ENCODE data around the gene AIFM3. TPM values are rescaled to one million over a fixed set of nuclear protein-coding genes. Genes with fewer than 3 reads are reported as not detected.
"Not testable (repeated sequence)": the region's sequence is repeated elsewhere in the genome, so short reads cannot be mapped to it uniquely, and the experiment has no call there.

Gene AIFM3
- total and polyA plus RNA-seq, 2 donors (not counting 1 experiment from before 2014, with no cell fraction given) = 3.0 to 6.0 TPM

DNA sequence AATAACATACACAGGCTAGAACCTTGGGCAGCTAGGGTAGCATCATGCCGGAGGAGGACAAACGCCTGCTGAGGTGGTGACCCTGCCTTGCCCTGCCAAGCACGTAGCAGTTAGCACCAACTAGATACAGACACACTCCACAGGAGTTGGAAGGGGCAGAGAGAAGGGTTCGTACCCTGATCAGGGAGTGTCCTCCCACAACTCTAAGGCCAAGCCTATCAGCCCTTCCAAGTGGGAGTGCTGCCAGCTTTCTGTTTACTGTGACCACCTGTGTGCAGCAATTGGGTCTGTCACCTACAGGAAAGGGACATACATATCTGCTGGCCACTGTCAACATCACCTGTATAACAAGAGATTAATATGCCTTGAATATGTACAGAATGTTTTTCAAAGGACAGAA is 36.7 kb downstream of the AIFM3 start:
- Mint-ChIP-seq H3K9me3 (ENCODE audit: insufficient read depth) (no peaks in the 10 kb centered on the region), H3K27me3 (no peaks in the 10 kb centered on the region), H3K4me3 (peak overlapping the region; percentile 95), H3K4me1 (peaks cover 30% of the 10 kb centered on the region), H3K27ac (peak overlapping the region; percentile 41)
- Histone ChIP-seq H3K4me3 (ENCODE audit: control extremely low read depth in 1 of 5, extremely low read depth in 1 of 5, insufficient read depth in 1 of 5, low read depth in 2 of 5, low read length in 4 of 5) (no peak overlapping the region), H3K9me3 (ENCODE audit: control extremely low read depth in 1 of 3, control insufficient read depth in 2 of 3, insufficient read depth in 1 of 3, low read length in 2 of 3) (peaks cover 0 to 5% (median 0%) of the 10 kb centered on the region in 3 donors), H3K27ac (ENCODE audit: low read length in 2 of 2) (peak overlapping the region in 1 of 2 donors; percentile 96), H3K36me3 (replicated peaks in 1 of 2; ENCODE audit: control extremely low read depth in 1 of 2, control insufficient read depth in 1 of 2, extremely low read depth in 1 of 2, insufficient read depth in 2 of 2, low read length in 1 of 2) (peaks cover 0 to 18% of the 10 kb centered on the region in 2 experiments), H3K4me2 (replicated peaks; ENCODE audit: low read depth, low read length, poor library complexity, severe bottlenecking) (no peak overlapping the region), H4K20me1 (ENCODE audit: control insufficient read depth, insufficient read depth, low read length, poor library complexity, severe bottlenecking) (peaks cover 17% of the 10 kb centered on the region), H3K79me2 (ENCODE audit: control insufficient read depth, insufficient read depth, low read length) (peaks cover 21% of the 10 kb centered on the region), H3K4me1 (ENCODE audit: control insufficient read depth in 2 of 2, insufficient read depth in 2 of 2, low read length in 2 of 2) (peaks cover 24 to 36% of the 10 kb centered on the region in 2 donors), H3K9ac (ENCODE audit: low read length) (no peak overlapping the region), H3K27me3 (replicated peaks in 1 of 4; ENCODE audit: control extremely low read depth in 1 of 4, control insufficient read depth in 3 of 4, insufficient read depth in 4 of 4, low read length in 3 of 4) (no peaks in the 10 kb centered on the region), H2AFZ (ENCODE audit: insufficient read depth, low read depth, low read length, poor library complexity, severe bottlenecking) (no peak overlapping the region)
- ATAC-seq (ENCODE audit: low read depth) (no peak), DNase-seq (no peak)
- POLR2A ChIA-PET = no interaction called here
- CTCF ChIA-PET = interaction anchor here (1.0 to 3.0 kb wide), 2 partner anchors 22 to 62 kb away, joined by 3 to 14 read pairs; partner anchors contain the start of gene LZTR1
- TF ChIP-seq, protein P1, sequence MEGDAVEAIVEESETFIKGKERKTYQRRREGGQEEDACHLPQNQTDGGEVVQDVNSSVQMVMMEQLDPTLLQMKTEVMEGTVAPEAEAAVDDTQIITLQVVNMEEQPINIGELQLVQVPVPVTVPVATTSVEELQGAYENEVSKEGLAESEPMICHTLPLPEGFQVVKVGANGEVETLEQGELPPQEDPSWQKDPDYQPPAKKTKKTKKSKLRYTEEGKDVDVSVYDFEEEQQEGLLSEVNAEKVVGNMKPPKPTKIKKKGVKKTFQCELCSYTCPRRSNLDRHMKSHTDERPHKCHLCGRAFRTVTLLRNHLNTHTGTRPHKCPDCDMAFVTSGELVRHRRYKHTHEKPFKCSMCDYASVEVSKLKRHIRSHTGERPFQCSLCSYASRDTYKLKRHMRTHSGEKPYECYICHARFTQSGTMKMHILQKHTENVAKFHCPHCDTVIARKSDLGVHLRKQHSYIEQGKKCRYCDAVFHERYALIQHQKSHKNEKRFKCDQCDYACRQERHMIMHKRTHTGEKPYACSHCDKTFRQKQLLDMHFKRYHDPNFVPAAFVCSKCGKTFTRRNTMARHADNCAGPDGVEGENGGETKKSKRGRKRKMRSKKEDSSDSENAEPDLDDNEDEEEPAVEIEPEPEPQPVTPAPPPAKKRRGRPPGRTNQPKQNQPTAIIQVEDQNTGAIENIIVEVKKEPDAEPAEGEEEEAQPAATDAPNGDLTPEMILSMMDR (IDR thresholded peaks at IDR 0.05) = no peak
- no peak for TF ChIP-seq EZH2 (IDR thresholded peaks at IDR 0.05; ENCODE audit: borderline replicate concordance, insufficient read depth, low read depth, low read length, poor library complexity, severe bottlenecking)
- 100% methylated on average over 3 of the region's 4 CpGs for WGBS (ENCODE audit: insufficient coverage)
- intact Hi-C loops (cut with micrococcal nuclease) = loop anchor here (5.0 kb wide), 3 partner anchors 639 to 886 kb away; partner anchors contain the start of genes RANBP1, SDF2L1 and TRMT2A

DNA sequence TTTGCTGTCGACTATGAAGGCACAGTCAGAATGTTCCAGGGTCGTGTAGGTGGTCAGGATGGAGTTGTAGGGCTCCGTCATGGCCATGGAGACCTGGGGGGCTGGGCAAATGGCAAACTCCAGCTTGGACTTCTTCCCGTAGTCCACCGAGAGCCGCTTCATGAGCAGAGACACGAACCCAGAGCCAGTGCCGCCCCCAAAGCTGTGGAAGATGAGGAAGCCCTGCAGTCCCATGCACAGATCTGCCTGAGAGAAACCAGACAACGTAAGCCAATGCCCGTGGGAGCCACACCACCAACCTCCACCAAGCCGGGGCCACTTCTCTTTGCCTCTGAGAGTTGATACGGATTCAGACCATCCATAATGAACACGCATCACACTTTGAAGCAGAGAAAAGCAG is 42.2 kb downstream of the AIFM3 start:
- H3K4me3 Mint-ChIP-seq = not testable (repeated sequence)
- CTCF ChIA-PET = interaction anchor here (0.6 kb wide), 1 partner anchor 1705 kb away, joined by 3 read pairs; no protein-coding TSS in a partner anchor

More for the DNA sequence above, 42.2 kb downstream of the AIFM3 start:
- H3K9me3 Mint-ChIP-seq (ENCODE audit: insufficient read depth); ATAC-seq (ENCODE audit: low read depth); H3K4me1 ChIP-seq (ENCODE audit: control insufficient read depth in 2 of 2, insufficient read depth in 2 of 2, low read length in 2 of 2); DNase-seq; H3K36me3 ChIP-seq (replicated peaks in 1 of 2; ENCODE audit: control extremely low read depth in 1 of 2, control insufficient read depth in 1 of 2, extremely low read depth in 1 of 2, insufficient read depth in 2 of 2, low read length in 1 of 2); H2AFZ ChIP-seq (ENCODE audit: insufficient read depth, low read depth, low read length, poor library complexity, severe bottlenecking); H3K27me3 ChIP-seq (replicated peaks in 1 of 4; ENCODE audit: control extremely low read depth in 1 of 4, control insufficient read depth in 3 of 4, insufficient read depth in 4 of 4, low read length in 3 of 4); H3K27ac Mint-ChIP-seq; H4K20me1 ChIP-seq (ENCODE audit: control insufficient read depth, insufficient read depth, low read length, poor library complexity, severe bottlenecking); POLR2A ChIA-PET; intact Hi-C loops (cut with micrococcal nuclease); H3K9me3 ChIP-seq (ENCODE audit: control extremely low read depth in 1 of 3, control insufficient read depth in 2 of 3, insufficient read depth in 1 of 3, low read length in 2 of 3); H3K9ac ChIP-seq (ENCODE audit: low read length); H3K4me3 ChIP-seq (ENCODE audit: control extremely low read depth in 1 of 5, extremely low read depth in 1 of 5, insufficient read depth in 1 of 5, low read depth in 2 of 5, low read length in 4 of 5); H3K4me2 ChIP-seq (replicated peaks; ENCODE audit: low read depth, low read length, poor library complexity, severe bottlenecking); H3K79me2 ChIP-seq (ENCODE audit: control insufficient read depth, insufficient read depth, low read length); H3K27me3 Mint-ChIP-seq; H3K27ac ChIP-seq (ENCODE audit: low read length in 2 of 2); H3K4me1 Mint-ChIP-seq: not testable (repeated sequence)
- WGBS (ENCODE audit: insufficient coverage) = 92% methylated on average over 13 of the region's 13 CpGs
